Dendritic cell treated with granulocyte-macrophage colony-stimulating factor and Interleukin-4, amounts not matched to agents 40 ng/mL and 50 ng/mL, for 4 days (primary cell): ENCODE results near the gene ADGRL3.
"Not testable (repeated sequence)": the region's sequence is repeated elsewhere in the genome, so short reads cannot be mapped to it uniquely, and the experiment has no call there.

Experiments used
- H3K27ac Mint-ChIP-seq: one replicate; pipeline ENCODE4 v1.8.0; 2022; ENCODE audit warnings: mild to moderate bottlenecking, mixed read lengths
- H3K27me3 Mint-ChIP-seq: one replicate; pipeline ENCODE4 v1.8.0; 2022; ENCODE audit warnings: mild to moderate bottlenecking, mixed read lengths
- H3K36me3 Mint-ChIP-seq: one replicate; pipeline ENCODE4 v1.8.0; 2022; ENCODE audit warnings: low read depth, mixed read lengths
- H3K4me1 Mint-ChIP-seq: one replicate; pipeline ENCODE4 v1.8.0; 2022; ENCODE audit warnings: low read depth, mixed read lengths
- H3K4me3 Mint-ChIP-seq: one replicate; pipeline ENCODE4 v1.8.0; 2022; ENCODE audit warnings: mild to moderate bottlenecking, moderate library complexity, mixed read lengths
- H3K9me3 Mint-ChIP-seq: one replicate; pipeline ENCODE4 v1.8.0; 2022; ENCODE audit warnings: mixed read lengths
- intact Hi-C: fragments of 100-400 bp; cut with micrococcal nuclease; formaldehyde crosslinking; loops from one replicate; pipeline ENCODE4 v1.15.0; 2022

Gene ADGRL3

GRCh38 chr4:61501812-61502211, 301.7 kb downstream of the ADGRL3 start:
- H3K27me3 Mint-ChIP-seq, result no peaks in the 10 kb centered on the region
- H3K4me3 Mint-ChIP-seq, result no peak overlapping the region
- no peaks in the 10 kb centered on the region for H3K36me3 Mint-ChIP-seq
- intact Hi-C loops, result no loop called here
- H3K9me3 Mint-ChIP-seq, result no peaks in the 10 kb centered on the region
- no peak overlapping the region for H3K27ac Mint-ChIP-seq
- H3K4me1 Mint-ChIP-seq, result no peaks in the 10 kb centered on the region

DNA sequence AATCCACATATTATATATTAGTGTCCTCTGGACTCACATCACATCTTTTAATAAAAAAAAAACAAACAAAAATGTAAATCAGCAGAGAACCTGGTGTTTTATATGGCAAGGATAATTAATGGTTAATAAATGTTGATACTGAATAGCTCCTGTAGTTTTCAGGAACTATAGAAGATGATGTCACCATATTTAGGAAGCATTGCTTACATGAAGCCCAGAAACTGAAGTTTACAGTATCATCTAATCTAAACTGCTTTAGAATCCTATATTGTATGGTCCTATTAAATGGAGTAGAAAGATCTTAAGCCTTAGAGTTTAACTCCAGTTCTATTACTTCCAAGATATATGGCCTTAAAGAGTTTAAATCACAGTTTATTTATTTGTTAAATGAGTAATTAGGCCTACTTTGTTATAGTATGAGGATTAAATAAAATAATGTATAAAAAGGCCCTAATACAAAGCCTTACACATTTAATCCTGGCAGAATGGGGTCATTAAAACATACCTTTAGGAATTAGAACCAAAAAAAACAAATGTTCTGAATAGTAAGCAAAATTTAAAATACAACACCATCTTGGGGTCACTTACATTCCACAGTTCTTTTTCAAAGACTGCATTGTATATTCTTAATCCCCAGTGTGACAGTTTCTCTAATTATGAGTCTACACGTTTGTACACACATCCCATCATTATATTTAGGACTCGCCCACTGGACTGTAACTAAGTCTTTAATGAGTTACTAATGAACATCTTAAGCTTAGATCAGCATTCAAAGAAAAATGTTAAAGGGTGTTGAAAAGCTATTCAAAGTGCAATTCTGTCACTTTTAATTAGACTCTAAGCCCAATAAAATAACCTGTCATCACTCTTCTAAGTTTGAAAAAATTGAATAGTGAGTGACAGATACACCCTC, 305.9 kb downstream of the ADGRL3 start:
- H3K9me3 Mint-ChIP-seq, result peaks cover 6% of the 10 kb centered on the region
- no peaks in the 10 kb centered on the region for H3K36me3 Mint-ChIP-seq
- H3K4me1 Mint-ChIP-seq, result no peaks in the 10 kb centered on the region
- no peak overlapping the region for H3K27ac Mint-ChIP-seq
- intact Hi-C loops, result no loop called here
- H3K4me3 Mint-ChIP-seq, result no peak overlapping the region
- no peaks in the 10 kb centered on the region for H3K27me3 Mint-ChIP-seq

DNA sequence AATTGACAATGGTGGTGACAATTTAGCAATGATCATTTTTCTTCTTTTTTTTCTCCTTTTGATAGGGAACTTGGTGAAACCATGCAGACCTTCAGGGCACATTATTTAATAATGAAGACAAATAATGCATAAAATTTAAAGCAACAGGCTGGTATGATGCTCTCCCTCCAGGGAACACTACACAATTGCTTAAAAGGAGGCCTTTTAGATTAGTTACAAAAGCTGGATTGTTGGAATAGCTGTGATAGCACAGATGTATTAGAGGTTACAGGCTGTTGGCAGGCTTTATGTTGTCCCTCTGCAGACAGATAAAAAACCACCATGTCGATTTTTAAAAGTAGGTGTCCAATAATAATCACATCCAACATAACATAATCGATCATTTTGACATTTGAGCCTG, 307.0 kb downstream of the ADGRL3 start:
- Mint-ChIP-seq H3K27ac (no peak overlapping the region), H3K4me3 (no peak overlapping the region), H3K9me3 (peaks cover 6% of the 10 kb centered on the region), H3K27me3 (no peaks in the 10 kb centered on the region), H3K4me1 (no peaks in the 10 kb centered on the region), H3K36me3 (no peaks in the 10 kb centered on the region)
- intact Hi-C loops, result no loop called here

- H3K36me3 Mint-ChIP-seq, H3K9me3 Mint-ChIP-seq, H3K4me1 Mint-ChIP-seq, H3K27ac Mint-ChIP-seq, H3K27me3 Mint-ChIP-seq, intact Hi-C loops, H3K4me3 Mint-ChIP-seq: not testable (repeated sequence)
These were observed 309.7 kb downstream of the ADGRL3 start for GRCh38 chr4:61509721-61510241.

DNA sequence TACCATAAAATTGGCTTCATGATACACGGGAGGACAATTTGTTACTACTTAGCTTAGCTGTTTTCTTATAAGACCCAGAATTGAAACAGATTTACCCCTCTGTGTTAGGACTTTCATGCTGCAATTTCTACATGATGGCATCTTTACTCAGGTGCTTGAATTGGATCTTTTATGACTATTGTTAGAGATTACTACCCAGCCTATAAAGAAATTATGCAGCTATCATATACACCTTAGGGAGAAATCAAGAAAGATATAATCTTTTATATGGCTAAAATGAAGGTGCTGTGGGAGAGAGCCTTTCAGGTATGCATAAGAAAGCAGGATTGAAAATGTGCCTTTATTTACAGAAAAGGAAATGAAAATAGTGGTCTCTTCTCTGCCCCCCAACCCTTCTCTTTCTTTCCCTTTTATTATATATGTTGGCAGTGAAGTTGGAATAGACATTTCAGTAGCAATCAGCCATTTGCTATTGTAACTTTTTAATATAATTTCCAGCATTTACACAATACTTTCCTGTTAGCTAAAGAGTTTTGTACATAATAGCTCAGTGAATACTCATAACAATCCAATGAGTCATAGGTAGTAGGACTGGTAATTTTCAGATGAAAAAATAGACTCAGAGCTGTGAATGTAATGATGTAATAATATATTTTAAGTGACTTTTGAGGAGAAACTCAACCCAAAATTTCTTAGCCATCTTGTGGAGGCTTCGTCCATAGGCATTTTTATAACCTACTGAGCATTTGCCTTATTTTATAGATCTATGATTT, 311.8 kb downstream of the ADGRL3 start:
- intact Hi-C loops, result no loop called here
- Mint-ChIP-seq H3K27me3 (no peaks in the 10 kb centered on the region), H3K4me1 (no peaks in the 10 kb centered on the region), H3K4me3 (no peak overlapping the region), H3K27ac (no peak overlapping the region), H3K9me3 (peaks cover 6% of the 10 kb centered on the region), H3K36me3 (no peaks in the 10 kb centered on the region)

DNA sequence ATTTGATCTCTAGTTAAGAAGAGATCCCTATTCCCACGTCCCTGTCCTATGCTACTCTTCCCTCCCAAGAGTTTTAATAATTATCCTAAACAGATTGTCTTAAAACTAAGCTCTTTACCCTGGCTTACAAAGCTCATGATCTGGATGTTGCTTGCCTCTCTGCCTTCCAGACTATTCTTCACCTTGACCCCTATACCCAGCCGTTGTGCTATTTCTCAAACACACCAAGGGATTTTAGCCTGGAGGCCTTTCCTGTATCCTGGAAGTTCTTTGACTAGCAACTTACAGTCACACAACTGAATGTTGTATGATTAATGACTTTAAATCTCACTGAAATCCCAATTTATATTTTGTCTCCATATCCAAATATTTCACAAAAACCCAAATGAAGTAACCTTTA, 314.9 kb downstream of the ADGRL3 start:
- Mint-ChIP-seq H3K36me3 (no peaks in the 10 kb centered on the region), H3K4me3 (no peak overlapping the region), H3K27ac (no peak overlapping the region), H3K27me3 (peaks cover 4% of the 10 kb centered on the region), H3K4me1 (no peaks in the 10 kb centered on the region), H3K9me3 (peaks cover 6% of the 10 kb centered on the region)
- intact Hi-C loops, result no loop called here

DNA sequence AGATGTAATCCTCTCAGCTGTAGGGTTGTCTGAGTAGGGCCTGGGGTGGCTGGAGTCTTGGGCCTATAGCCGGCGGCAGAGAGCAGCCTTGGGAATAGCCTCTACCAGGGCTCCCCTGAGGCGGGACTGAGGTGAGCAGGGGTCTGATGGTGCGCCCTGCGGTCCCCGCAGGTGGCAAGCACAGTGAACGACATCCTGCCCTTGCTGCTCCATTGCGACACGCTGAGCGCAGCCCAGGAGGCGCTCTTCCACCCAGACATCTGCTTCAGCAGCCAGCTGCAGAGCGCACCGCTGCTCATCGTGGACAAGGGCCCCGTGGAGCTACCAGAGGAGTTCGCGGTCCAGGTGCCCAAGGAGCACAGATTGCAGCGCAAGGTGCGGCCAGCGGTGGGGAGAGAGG, 317.0 kb downstream of the ADGRL3 start:
- Mint-ChIP-seq H3K4me1 (no peaks in the 10 kb centered on the region), H3K4me3 (no peak overlapping the region), H3K36me3 (no peaks in the 10 kb centered on the region), H3K9me3 (no peaks in the 10 kb centered on the region), H3K27me3 (peaks cover 4% of the 10 kb centered on the region), H3K27ac (no peak overlapping the region)
- intact Hi-C loops, result no loop called here

DNA sequence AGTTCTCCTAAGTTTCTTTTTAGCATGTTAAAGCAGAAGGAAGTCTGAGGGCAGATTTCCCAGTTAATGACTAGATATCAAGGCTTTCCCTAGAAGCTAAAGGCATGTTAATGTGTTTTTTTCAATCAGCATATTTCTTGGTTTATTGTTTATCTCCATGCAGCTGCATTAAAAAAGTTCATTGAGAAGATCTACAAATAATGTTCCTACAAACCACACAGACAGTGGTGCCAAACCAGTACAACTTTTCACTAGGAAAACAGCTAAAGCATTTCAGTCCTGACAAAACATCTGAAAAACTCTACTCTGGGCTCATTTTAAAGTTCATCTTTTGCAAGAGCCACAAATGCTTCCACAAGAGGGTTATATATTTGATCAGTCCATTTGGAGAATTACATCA, 320.0 kb downstream of the ADGRL3 start:
- Mint-ChIP-seq H3K4me3 (no peak overlapping the region), H3K27ac (no peak overlapping the region), H3K4me1 (no peaks in the 10 kb centered on the region), H3K9me3 (peaks cover 6% of the 10 kb centered on the region), H3K36me3 (no peaks in the 10 kb centered on the region), H3K27me3 (peaks cover 4% of the 10 kb centered on the region)
- intact Hi-C loops, result no loop called here

DNA sequence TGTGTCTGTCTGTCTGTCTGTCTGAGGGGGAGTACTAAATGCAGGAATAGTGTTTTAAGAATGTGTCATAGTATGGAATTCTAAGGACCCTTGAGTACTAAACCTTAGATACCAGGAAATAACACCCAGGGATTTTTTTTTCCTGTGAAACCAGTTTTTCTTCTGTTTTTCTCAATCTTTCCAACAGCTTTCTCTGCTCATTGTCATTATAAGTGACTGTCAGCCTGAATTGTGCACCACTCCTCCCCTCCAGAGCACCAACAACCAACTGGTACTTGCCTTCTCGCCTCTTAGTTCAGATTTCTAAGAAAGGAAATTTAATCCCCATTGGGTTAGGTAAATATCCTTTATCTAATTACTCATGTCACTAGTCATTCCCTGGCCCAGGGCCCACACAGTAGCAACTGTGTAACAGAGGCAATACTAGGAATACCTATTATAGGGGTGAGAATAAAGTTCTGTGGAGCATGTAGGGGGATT, 320.6 kb downstream of the ADGRL3 start:
- H3K4me1 Mint-ChIP-seq, result no peaks in the 10 kb centered on the region
- peaks cover 10% of the 10 kb centered on the region for H3K9me3 Mint-ChIP-seq
- peaks cover 4% of the 10 kb centered on the region for H3K27me3 Mint-ChIP-seq
- H3K36me3 Mint-ChIP-seq, result no peaks in the 10 kb centered on the region
- H3K4me3 Mint-ChIP-seq, result no peak overlapping the region
- H3K27ac Mint-ChIP-seq, result no peak overlapping the region
- intact Hi-C loops, result no loop called here

DNA sequence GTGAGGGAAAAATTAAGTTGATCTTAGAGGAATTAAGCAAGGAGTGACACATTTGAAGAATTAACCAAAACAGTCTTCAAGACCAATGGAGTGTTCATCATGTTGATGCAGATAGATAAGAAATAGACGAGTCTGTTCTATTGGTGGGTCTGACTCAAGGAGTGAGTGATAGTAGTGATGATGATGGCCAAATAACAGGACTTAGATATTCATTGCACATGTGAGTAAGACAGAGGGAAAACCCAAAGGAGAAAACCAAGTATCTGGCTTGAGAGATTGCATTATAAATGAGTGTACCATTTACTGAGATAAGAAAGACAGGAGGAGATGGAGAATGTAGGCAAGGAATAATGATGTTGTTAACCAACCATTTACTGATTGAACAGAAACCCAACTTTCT, 321.3 kb downstream of the ADGRL3 start:
- H3K36me3 Mint-ChIP-seq, result no peaks in the 10 kb centered on the region
- H3K4me1 Mint-ChIP-seq, result no peaks in the 10 kb centered on the region
- H3K27me3 Mint-ChIP-seq, result peaks cover 4% of the 10 kb centered on the region
- H3K9me3 Mint-ChIP-seq, result peaks cover 10% of the 10 kb centered on the region
- intact Hi-C loops, result no loop called here
- no peak overlapping the region for H3K27ac Mint-ChIP-seq
- no peak overlapping the region for H3K4me3 Mint-ChIP-seq

DNA sequence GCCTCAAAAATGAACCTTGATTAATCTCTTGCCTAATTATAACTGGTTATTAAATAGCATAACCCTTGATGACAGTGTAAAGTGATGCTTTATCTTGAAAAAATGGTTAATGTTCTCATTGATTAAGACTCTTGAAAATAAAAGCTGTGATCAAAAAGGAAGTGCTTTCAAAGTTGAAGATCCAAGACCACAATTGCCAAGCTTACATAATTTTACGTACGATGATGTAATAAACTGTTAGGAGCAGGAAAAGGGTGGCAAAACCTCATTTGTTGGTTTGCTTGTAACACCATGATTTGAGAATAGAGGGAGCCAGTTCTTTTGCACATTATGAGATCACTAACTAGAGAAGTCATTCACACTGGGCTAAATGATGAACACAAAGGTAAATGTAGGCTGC, 322.2 kb downstream of the ADGRL3 start:
- H3K27me3 Mint-ChIP-seq, result peaks cover under 1% of the 10 kb centered on the region
- no peaks in the 10 kb centered on the region for H3K36me3 Mint-ChIP-seq
- H3K4me3 Mint-ChIP-seq, result no peak overlapping the region
- no peak overlapping the region for H3K27ac Mint-ChIP-seq
- no peaks in the 10 kb centered on the region for H3K4me1 Mint-ChIP-seq
- intact Hi-C loops, result no loop called here
- H3K9me3 Mint-ChIP-seq, result peaks cover 10% of the 10 kb centered on the region

DNA sequence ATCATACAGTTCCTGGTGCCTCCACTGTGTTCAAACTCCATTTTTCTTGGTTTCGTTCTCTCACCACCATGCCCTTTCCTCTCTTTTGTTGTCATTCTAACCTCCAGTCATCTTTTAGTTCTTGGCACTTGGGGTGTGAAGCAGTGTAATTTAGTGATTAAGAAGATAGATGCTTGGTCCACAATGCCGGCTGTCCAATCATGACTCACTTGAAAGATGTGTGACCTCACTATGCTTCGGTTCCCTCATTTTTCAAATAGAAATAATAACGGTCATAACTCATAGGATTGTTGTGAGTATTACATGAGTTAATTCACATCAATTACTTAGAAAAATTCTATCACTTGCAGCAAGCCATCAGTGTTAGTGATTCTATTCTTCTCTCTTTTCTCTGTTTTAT, 327.8 kb downstream of the ADGRL3 start:
- H3K27ac Mint-ChIP-seq, result no peak overlapping the region
- no peaks in the 10 kb centered on the region for H3K4me1 Mint-ChIP-seq
- no peak overlapping the region for H3K4me3 Mint-ChIP-seq
- no peaks in the 10 kb centered on the region for H3K27me3 Mint-ChIP-seq
- intact Hi-C loops, result no loop called here
- H3K36me3 Mint-ChIP-seq, result no peaks in the 10 kb centered on the region
- peaks cover 10% of the 10 kb centered on the region for H3K9me3 Mint-ChIP-seq

DNA sequence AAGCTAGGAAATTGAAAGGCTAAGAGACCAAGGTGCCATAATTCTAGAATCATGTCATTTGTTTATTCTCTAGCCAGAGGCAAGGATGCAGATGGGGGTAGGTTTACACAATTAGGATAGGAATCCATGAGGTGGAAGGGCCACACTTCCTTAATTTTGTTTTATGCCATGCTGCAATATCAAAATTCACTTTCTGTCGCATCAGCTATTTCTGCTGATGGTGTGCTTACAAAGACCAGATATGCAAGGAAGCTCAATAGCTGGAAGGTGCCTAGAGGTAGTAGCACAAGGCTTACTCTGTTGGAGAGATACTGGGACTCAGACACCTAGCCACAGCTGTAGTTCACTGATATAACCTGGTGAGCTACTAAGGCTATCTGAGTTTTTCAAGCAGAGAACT, 328.5 kb downstream of the ADGRL3 start:
- Mint-ChIP-seq H3K4me1 (no peaks in the 10 kb centered on the region), H3K9me3 (peaks cover 10% of the 10 kb centered on the region)

GRCh38 chr4:61531188-61531587, 331.1 kb downstream of the ADGRL3 start:
- no peaks in the 10 kb centered on the region for H3K27me3 Mint-ChIP-seq
- intact Hi-C loops, result no loop called here
- H3K4me1 Mint-ChIP-seq, result no peaks in the 10 kb centered on the region
- H3K4me3 Mint-ChIP-seq, result no peak overlapping the region
- H3K9me3 Mint-ChIP-seq, result peaks cover 16% of the 10 kb centered on the region
- no peaks in the 10 kb centered on the region for H3K36me3 Mint-ChIP-seq
- H3K27ac Mint-ChIP-seq, result no peak overlapping the region

More for the DNA sequence above, 328.5 kb downstream of the ADGRL3 start:
- Mint-ChIP-seq H3K4me3 (no peak overlapping the region), H3K27ac (no peak overlapping the region), H3K27me3 (no peaks in the 10 kb centered on the region), H3K36me3 (no peaks in the 10 kb centered on the region)
- intact Hi-C loops, result no loop called here
